Measurements from ENCODE around the gene HYOU1. TPM values are rescaled to one million over a fixed set of nuclear protein-coding genes. Genes with fewer than 3 reads are reported as not detected.
A peak's percentile ranks its signal among the peaks of the same experiment; 100 is the strongest.

Gene HYOU1
- polyA plus RNA-seq, 1 of the 3 experiments (the other 2 are of a cell fraction) = 90.8 TPM

GRCh38 chr11:119067371-119068222, 10.6 kb upstream of the HYOU1 start, which contains the start of gene VPS11:
TSS of gene VPS11 (plus strand) at chr11:119067818. CDS start at chr11:119067824, 6 bp downstream.
- peak within 1 kb of the TSS; percentile 93 for H2AFZ ChIP-seq (ENCODE audit: low read depth)
- H3K9ac ChIP-seq = peak within 1 kb of the TSS; percentile 96
- POLR2A ChIA-PET = interaction anchor here (1.1 to 1.8 kb wide), 8 partner anchors 11 to 48 kb away, joined by 3 to 21 read pairs (median 9); partner anchors contain the start of genes C2CD2L, HMBS, HYOU1 and TRAPPC4
- H3K9me2 ChIP-seq = no peaks in the 10 kb centered on the region
- CTCF ChIA-PET = interaction anchor here (0.9 to 1.2 kb wide), 6 partner anchors 10 to 32 kb away, joined by 3 to 6 read pairs (median 4); partner anchors contain the start of gene HMBS
- H3K36me3 ChIP-seq (replicated peaks in 1 of 2; ENCODE audit: control insufficient read depth in 1 of 2, insufficient read depth in 2 of 2, low read length in 1 of 2) = peaks cover 18 to 20% of the 10 kb centered on the region in 2 experiments
- peak within 1 kb of the TSS; percentile 83 to 95 for H3K4me3 ChIP-seq (ENCODE audit: low read depth in 2 of 2, low read length in 1 of 2)
- H3K79me2 ChIP-seq (ENCODE audit: insufficient read depth) = peaks cover 39% of the 10 kb centered on the region
- H3K27me3 ChIP-seq (ENCODE audit: insufficient read depth) = no peaks in the 10 kb centered on the region
- H3K4me2 ChIP-seq = peak within 1 kb of the TSS; percentile 89
- peaks cover 23% of the 10 kb centered on the region for H3F3A ChIP-seq (replicated peaks; ENCODE audit: insufficient read depth)
- peaks cover 5 to 6% of the 10 kb centered on the region in 2 experiments; a peak in 2 of 4 replicates for H3K4me1 ChIP-seq (ENCODE audit: control insufficient read depth in 1 of 2, insufficient read depth in 2 of 2, low read depth in 1 of 2, low read length in 1 of 2)
- H3K9me3 ChIP-seq = no peaks in the 10 kb centered on the region
- DNase-seq = peak; percentile 97
- peak within 1 kb of the TSS; percentile 76 to 77 for H3K27ac ChIP-seq (ENCODE audit: low read depth in 2 of 2, low read length in 1 of 2)
- H4K20me1 ChIP-seq (ENCODE audit: insufficient read depth) = no peaks in the 10 kb centered on the region
- WGBS (ENCODE audit: low lambda C conversion rate) = under 1% methylated on average over 34 of the region's 49 CpGs
- TF ChIP-seq MEF2A (IDR thresholded peaks at IDR 0.05; ENCODE audit: borderline replicate concordance, low read depth) (no peak), CTCF (IDR thresholded peaks at IDR 0.05) (no peak), GATA2 (CRISPR knock-in tag; IDR thresholded peaks at IDR 0.05) (no peak), EP300 (IDR thresholded peaks at IDR 0.05; ENCODE audit: borderline replicate concordance in 1 of 2, low read depth in 1 of 2, low read length in 1 of 2) (0 out of 4 replicates have a peak, but pooled peaks of 1 of the 2 experiments have one; percentile 43), IRF3 (IDR thresholded peaks at IDR 0.05; ENCODE audit: low read depth, low read length) (no peak), NFIC (IDR thresholded peaks at IDR 0.05; ENCODE audit: borderline replicate concordance) (no peak), TAF1 (IDR thresholded peaks at IDR 0.05; ENCODE audit: borderline replicate concordance, low read depth, low read length) (peak; percentile 85), MXI1 (IDR thresholded peaks at IDR 0.05; ENCODE audit: low read depth, low read length) (peak; percentile 93), RCOR1 (IDR thresholded peaks at IDR 0.05; ENCODE audit: low read length) (no peak), FOSL2 (IDR thresholded peaks at IDR 0.05; ENCODE audit: borderline replicate concordance, low read depth) (no peak), ZBTB33 (IDR thresholded peaks at IDR 0.05; ENCODE audit: borderline replicate concordance, low read depth) (no peak), SIN3A (IDR thresholded peaks at IDR 0.05; ENCODE audit: borderline replicate concordance, low read depth, low read length) (peak; percentile 85; the same call in 1 of the 2 replicates), RXRA (IDR thresholded peaks at IDR 0.05; ENCODE audit: borderline replicate concordance, low read depth) (no peak), EZH2phosphoT487 (IDR thresholded peaks at IDR 0.05; ENCODE audit: borderline replicate concordance, low read depth) (no peak), USF2 (IDR thresholded peaks at IDR 0.05; ENCODE audit: borderline replicate concordance, low read depth, low read length) (peak; percentile 96), ELF1 (IDR thresholded peaks at IDR 0.05) (peak; percentile 76), RFX5 (IDR thresholded peaks at IDR 0.05; ENCODE audit: low read length) (no peak), JUND (IDR thresholded peaks at IDR 0.05) (no peak), MAX (IDR thresholded peaks at IDR 0.05; ENCODE audit: low read depth) (peak; percentile 83; the same call in 1 of the 2 replicates), SMC3 (IDR thresholded peaks at IDR 0.05; ENCODE audit: low read depth, low read length) (peak; percentile 23; the same call in 1 of the 2 replicates), YY1 (IDR thresholded peaks at IDR 0.05; ENCODE audit: low read depth) (peak; percentile 97)
